Endothelial cell of umbilical vein (primary cell): ENCODE results near the gene MTCL1. TPM values are rescaled to one million over a fixed set of nuclear protein-coding genes. Genes with fewer than 3 reads are reported as not detected.

Source experiments
- BruUV-seq: library from RNA; stranded (reverse); fragments of 400-500 nt; replicated peaks from 2 replicates; lab custom pipeline; 2021; lab: Mats Ljungman, UMichigan
- CTCF ChIA-PET: fragments of 300-600, 350-600 bp; sonication (Branson Sonifier 250); formaldehyde crosslinking; loops from one replicate; lab custom pipeline; 2021; ENCODE audit warnings: antibody characterized with exemption, inconsistent platforms; lab: Charles Lee
- POLR2A ChIA-PET: fragments of 300-600, 350-600 bp; sonication (Branson Sonifier 250); formaldehyde crosslinking; loops from one replicate; lab custom pipeline; 2021; ENCODE audit warnings: antibody characterized with exemption, inconsistent platforms; lab: Charles Lee
- DNase-seq: peaks from one replicate; pipeline ENCODE4 v3.0.0-alpha.2; 2011; ENCODE audit warnings: low read depth, low spot score
- FAIRE-seq: peaks from 2 replicates; lab custom pipeline; 2011; peaks lifted over from hg19 to GRCh38; lab: Jason Lieb, UNC
- H2AFZ ChIP-seq: 2 replicates; pipeline ENCODE4 v1.6.0; 2012; ENCODE audit warnings: low read depth, low read length, control low read depth, inconsistent platforms
- H3K27ac ChIP-seq: 2 replicates; pipeline ENCODE4 v1.5.1; 2011; ENCODE audit warnings: low read depth, mild to moderate bottlenecking, control low read depth, low read length, moderate library complexity; ENCODE audit not compliant: insufficient read depth
- H3K27me3 ChIP-seq, 2 experiments: 2 replicates each; pipeline versions ENCODE4 v1.6.0 to v1.6.1; 2011; ENCODE audit warnings: low read length in 2 of 2, mixed read lengths in 1 of 2; ENCODE audit not compliant: control insufficient read depth in 2 of 2, insufficient read depth in 2 of 2
- H3K36me3 ChIP-seq, 2 experiments: 2 replicates in 1 of 2; 3 replicates in 1 of 2; pipeline ENCODE4 v1.5.1; 2011; ENCODE audit warnings: low read length in 2 of 2, mild to moderate bottlenecking in 1 of 2, moderate library complexity in 1 of 2; ENCODE audit not compliant: control insufficient read depth in 2 of 2, insufficient read depth in 2 of 2; ENCODE audit errors: extremely low read depth in 1 of 2
- H3K4me1 ChIP-seq: 3 replicates; pipeline ENCODE4 v1.5.1; 2011; ENCODE audit warnings: mild to moderate bottlenecking, low read length; ENCODE audit not compliant: control insufficient read depth, insufficient read depth; ENCODE audit errors: extremely low read depth
- H3K4me2 ChIP-seq: 2 replicates; pipeline ENCODE4 v1.6.1; 2011; ENCODE audit warnings: low read length, control low read depth, mixed read lengths; ENCODE audit not compliant: insufficient read depth
- H3K4me3 ChIP-seq, 3 experiments: fragments of 200-600 bp in 1 of 3; sonication (generic), shearing (Covaris generic) in 1 of 3; replicated peaks in 1 of 3; 2 replicates each; pipeline ENCODE4 v1.5.1; 2011 to 2016; ENCODE audit warnings: control low read depth in 3 of 3, low read length in 3 of 3, mild to moderate bottlenecking in 2 of 3, inconsistent platforms in 1 of 3, low read depth in 1 of 3, moderate library complexity in 1 of 3; ENCODE audit not compliant: insufficient read depth in 1 of 3
- H3K79me2 ChIP-seq: 2 replicates; pipeline ENCODE4 v1.6.0; 2012; ENCODE audit warnings: low read length, inconsistent platforms; ENCODE audit not compliant: control insufficient read depth, insufficient read depth
- H3K9ac ChIP-seq: replicated peaks from 2 replicates; pipeline ENCODE3; 2011; ENCODE audit warnings: low read length, control low read depth; ENCODE audit not compliant: insufficient read depth; ENCODE audit errors: extremely low read depth
- H3K9me1 ChIP-seq: replicated peaks from 3 replicates; pipeline ENCODE4 v1.6.0; 2011; ENCODE audit warnings: mild to moderate bottlenecking, low read length; ENCODE audit not compliant: control insufficient read depth, insufficient read depth; ENCODE audit errors: extremely low read depth
- H3K9me3 ChIP-seq: replicated peaks from 2 replicates; pipeline ENCODE4 v1.5.1; 2012; ENCODE audit warnings: low read length, inconsistent platforms; ENCODE audit not compliant: control insufficient read depth, insufficient read depth
- H4K20me1 ChIP-seq: replicated peaks from 2 replicates; pipeline ENCODE3; 2011; ENCODE audit warnings: mild to moderate bottlenecking, low read length; ENCODE audit not compliant: control insufficient read depth, insufficient read depth; ENCODE audit errors: extremely low read depth
- EZH2 ChIP-seq: IDR thresholded peaks from 2 replicates; pipeline ENCODE4 v1.6.1; 2012; ENCODE audit warnings: borderline replicate concordance, low read depth, mild to moderate bottlenecking, moderate library complexity, low read length, inconsistent platforms; ENCODE audit not compliant: severe bottlenecking
- GATA2 ChIP-seq: IDR thresholded peaks from 2 replicates; pipeline ENCODE4 v1.7.0; 2011; ENCODE audit warnings: low read depth, mild to moderate bottlenecking, moderate library complexity, mixed read lengths, low read length; ENCODE audit not compliant: insufficient read length, insufficient read depth
- POLR2AphosphoS5 ChIP-seq: IDR thresholded peaks from 2 replicates; pipeline ENCODE4 v1.6.1; 2012; ENCODE audit warnings: low read depth, mild to moderate bottlenecking, control low read depth, low read length, moderate library complexity; ENCODE audit not compliant: insufficient read depth
- dilution Hi-C: fragments of 300-500 bp; cut with MboI; formaldehyde crosslinking; loops from one replicate; pipeline ENCODE4 v1.15.0; 2019; ENCODE audit warnings: low sequenced_read_pairs; ENCODE audit not compliant: extremely low pct_ligation_motif_present
- intact Hi-C: fragments of 100-400 bp; cut with micrococcal nuclease; formaldehyde crosslinking; loops from one replicate; pipeline ENCODE4 v1.10.0; 2022
- polyA plus RNA-seq, 4 experiments: library from polyadenylated mRNA; depleted of rRNA in 3 of 4; stranded (reverse) in 3 of 4; unstranded in 1 of 4; fragments of >200 nt; gene quantifications; 2 replicates each; pipeline versions ENCODE4 v1.2.1 to v1.2.3, GENCODE V29; 2011 to 2012; ENCODE audit warnings: missing spikeins in 1 of 4
- total RNA-seq: library from RNA; stranded (reverse); gene quantifications from 2 replicates; pipeline ENCODE4 v1.2.3, GENCODE V29; 2021

MTCL1 gene
- total and polyA plus RNA-seq, 2 donors (not counting 3 experiments of a cell fraction or from before 2014, with no cell fraction given), result 11.9 to 75.7 TPM

GRCh38 chr18:8778386-8778785 lies 73.0 kb downstream of the MTCL1 start:
- ChIA-PET POLR2A (no interaction called here), CTCF (interaction anchor here (1.1 to 2.6 kb wide), 5 partner anchors 9 to 82 kb away, joined by 3 to 11 read pairs (median 5); no protein-coding TSS in a partner anchor)
- Histone ChIP-seq H3K9ac (no peak overlapping the region), H2AFZ (no peak overlapping the region), H3K36me3 (peaks cover under 1 to 2% of the 10 kb centered on the region in 2 experiments), H4K20me1 (no peaks in the 10 kb centered on the region), H3K9me3 (no peaks in the 10 kb centered on the region), H3K79me2 (no peaks in the 10 kb centered on the region), H3K4me3 (no peak overlapping the region), H3K9me1 (no peaks in the 10 kb centered on the region), H3K4me2 (no peak overlapping the region), H3K4me1 (peaks cover 11% of the 10 kb centered on the region), H3K27ac (no peak overlapping the region), H3K27me3 (no peaks in the 10 kb centered on the region)
- TF ChIP-seq EZH2, result no peak
- no peak for TF ChIP-seq GATA2
- BruUV-seq, result no TSS peak
- FAIRE-seq (no peak), DNase-seq (no peak)
- intact Hi-C loops (no loop called here), dilution Hi-C loops (no loop called here)

DNA sequence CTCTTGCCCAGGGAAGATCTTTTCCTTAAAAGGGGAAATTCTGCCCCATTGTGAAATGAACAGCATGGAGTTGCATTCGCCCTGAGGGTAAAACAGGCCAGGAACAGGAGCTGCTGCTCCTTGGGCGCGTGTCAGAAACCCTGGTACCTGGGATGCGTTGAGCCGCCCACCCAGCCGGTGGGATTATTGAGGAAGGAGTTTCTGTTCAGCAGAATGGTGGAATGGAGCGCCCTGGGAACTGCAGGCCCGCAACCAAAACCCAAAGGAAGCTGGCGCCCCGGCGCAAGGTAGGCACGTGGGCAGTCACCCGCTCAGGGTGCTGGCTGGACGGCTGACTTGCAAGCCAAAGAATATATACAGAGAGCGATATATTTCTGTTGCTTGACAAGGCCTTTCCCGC lies 73.5 kb downstream of the MTCL1 start:
- Histone ChIP-seq H3K9me1 (no peaks in the 10 kb centered on the region), H3K4me2 (no peak overlapping the region), H2AFZ (no peak overlapping the region), H3K79me2 (no peaks in the 10 kb centered on the region), H3K36me3 (peaks cover 2% of the 10 kb centered on the region in 2 experiments), H4K20me1 (no peaks in the 10 kb centered on the region), H3K27ac (no peak overlapping the region), H3K9me3 (no peaks in the 10 kb centered on the region), H3K4me1 (peaks cover 11% of the 10 kb centered on the region), H3K4me3 (no peak overlapping the region), H3K27me3 (no peaks in the 10 kb centered on the region), H3K9ac (no peak overlapping the region)
- ChIA-PET POLR2A (no interaction called here), CTCF (interaction anchor here (1.8 to 2.6 kb wide), 4 partner anchors 8 to 82 kb away, joined by 5 to 11 read pairs (median 6); no protein-coding TSS in a partner anchor)
- no peak for DNase-seq
- FAIRE-seq, result no peak
- no TSS peak for BruUV-seq
- intact Hi-C loops, result no loop called here
- dilution Hi-C loops, result no loop called here
- no peak for TF ChIP-seq POLR2AphosphoS5
